ENCODE results near the gene SFXN5. TPM values are rescaled to one million over a fixed set of nuclear protein-coding genes. Genes with fewer than 3 reads are reported as not detected.
A peak's percentile ranks its signal among the peaks of the same experiment; 100 is the strongest.

The SFXN5 gene
- total and polyA plus RNA-seq, 2 of the 4 experiments (the other 2 are of a cell fraction) = 8.6 to 17.0 TPM

- H3K4me2 ChIP-seq (ENCODE audit: low read depth, low read length) = peak overlapping the region; percentile 42
- peak overlapping the region; percentile 95 for H2BK5ac ChIP-seq (ENCODE audit: low read depth, low read length, poor library complexity, severe bottlenecking)
- H2AK9ac ChIP-seq (replicated peaks; ENCODE audit: low read depth, low read length, poor library complexity) = peak overlapping the region; percentile 99
- ChIA-PET POLR2A (ENCODE audit: unreplicated experiment) (interaction anchor here (0.6 kb wide), 1 partner anchor 62 kb away, joined by 3 read pairs; no protein-coding TSS in a partner anchor), CTCF (interaction anchor here (0.9 to 1.9 kb wide), 3 partner anchors 21 to 71 kb away, joined by 3 to 5 read pairs (median 4); no protein-coding TSS in a partner anchor)
- in situ Hi-C loops (cut with MboI; ENCODE audit: low sequenced_read_pairs) = loop anchor here (5.0 kb wide), 1 partner anchor 68 kb away; no protein-coding TSS in a partner anchor
- H3K79me1 ChIP-seq (ENCODE audit: low read depth in 1 of 2, low read length in 2 of 2) = peaks cover 29 to 97% of the 10 kb centered on the region in 2 experiments
- H2AK5ac ChIP-seq (ENCODE audit: low read depth, low read length) = peak overlapping the region; percentile 100
- peak overlapping the region; percentile 36 for H3K18ac ChIP-seq (ENCODE audit: low read depth, low read length)
- H3K23ac ChIP-seq (ENCODE audit: low read depth, low read length) = peak overlapping the region; percentile 86
- H2AFZ ChIP-seq (replicated peaks; ENCODE audit: low read length, poor library complexity) = peak overlapping the region; percentile 88
- BruUV-seq (replicated peaks) = no TSS peak
- peak overlapping the region; percentile 99 for H3K14ac ChIP-seq (replicated peaks; ENCODE audit: low read depth, low read length)
- peak overlapping the region; percentile 100 for H3K4ac ChIP-seq (ENCODE audit: low read depth, low read length)
- dilution Hi-C loops (cut with HindIII; ENCODE audit: low sequenced_read_pairs, unreplicated experiment) = no loop called here
- peak; percentile 95 for ATAC-seq (ENCODE audit: low read depth)
- H4K5ac ChIP-seq (ENCODE audit: low read depth, low read length) = peak overlapping the region; percentile 55
- no peaks in the 10 kb centered on the region for H3K27me3 ChIP-seq (ENCODE audit: control insufficient read depth, insufficient read depth, low read length)
- H3K27ac ChIP-seq (ENCODE audit: insufficient read depth, low read length) = peak overlapping the region; percentile 88
- peak overlapping the region; percentile 97 for H2BK20ac ChIP-seq (ENCODE audit: low read depth, low read length)
- H3K4me1 ChIP-seq (ENCODE audit: control insufficient read depth, insufficient read depth, low read length) = peaks cover 44% of the 10 kb centered on the region
- H3K9me3 ChIP-seq (ENCODE audit: control insufficient read depth, insufficient read depth, low read length) = no peaks in the 10 kb centered on the region
- peak overlapping the region; percentile 57 for H3K9ac ChIP-seq (ENCODE audit: low read depth, low read length)
- peak overlapping the region; percentile 100 for H2BK15ac ChIP-seq (ENCODE audit: low read depth, low read length)
- peaks cover 72% of the 10 kb centered on the region for H4K20me1 ChIP-seq (ENCODE audit: insufficient read depth, low read length)
- peak overlapping the region; percentile 93 for H2BK120ac ChIP-seq (ENCODE audit: low read depth, low read length)
- intact Hi-C loops (cut with micrococcal nuclease) = loop anchor here (1.0 kb wide), 1 partner anchor 22 kb away; no protein-coding TSS in a partner anchor
- H3K9me1 ChIP-seq (ENCODE audit: insufficient read depth, low read length) = peaks cover 42% of the 10 kb centered on the region
- H4K91ac ChIP-seq (ENCODE audit: insufficient read depth, low read depth, low read length) = peak overlapping the region; percentile 92
- H3K36me3 ChIP-seq (ENCODE audit: control insufficient read depth, insufficient read depth, low read length) = peaks cover 30% of the 10 kb centered on the region
- DNase-seq = peak; percentile 100
- no peak overlapping the region for H3K4me3 ChIP-seq (ENCODE audit: insufficient read depth, low read depth, low read length)
- TF ChIP-seq SMC3 (IDR thresholded peaks at IDR 0.05; ENCODE audit: low read depth, low read length) (peak; percentile 44; the same call in 1 of the 2 replicates), FOS (IDR thresholded peaks at IDR 0.05; ENCODE audit: low read depth, low read length) (peak; percentile 97), RAD21 (IDR thresholded peaks at IDR 0.05; ENCODE audit: low read length) (peak; percentile 19; the same call in 1 of the 2 replicates), POLR2A (IDR thresholded peaks at IDR 0.05; ENCODE audit: low read depth, low read length) (peak; percentile 75), MAFK (IDR thresholded peaks at IDR 0.05; ENCODE audit: low read depth, low read length) (no peak), BHLHE40 (IDR thresholded peaks at IDR 0.05; ENCODE audit: low read depth, low read length) (peak; percentile 70), ELK1 (IDR thresholded peaks at IDR 0.05; ENCODE audit: borderline replicate concordance, low read depth, low read length) (no peak), MAZ (IDR thresholded peaks at IDR 0.05; ENCODE audit: borderline replicate concordance, low read depth, low read length) (peak; percentile 65; the same call in 1 of the 2 replicates)
- WGBS, 2 experiments (ENCODE audit: extremely low coverage in 2 of 2, insufficient read length in 1 of 2) = 100% methylated on average over 1 of the region's 11 CpGs; no CpG with 5 or more reads in 1 of the 2 experiments
- peak overlapping the region; percentile 96 to 97 for H4K8ac ChIP-seq (ENCODE audit: low read depth in 2 of 2, low read length in 2 of 2)
- H3K56ac ChIP-seq (ENCODE audit: extremely low read depth, insufficient read depth, low read length) = peak overlapping the region; percentile 87
Observed at GRCh38 chr2:73089270-73090030, 17.9 kb upstream of the SFXN5 start.

All from IMR-90 (cell line).